ENCODE data around the gene PCNT.

PCNT gene

GRCh38 chr21:46334351-46335140, 10.6 kb downstream of the PCNT start:
- peaks cover 72% of the 10 kb centered on the region for H3K36me3 ChIP-seq (ENCODE audit: control insufficient read depth, low read length)
- H3K9me2 ChIP-seq (replicated peaks; ENCODE audit: control insufficient read depth, low read length): no peaks in the 10 kb centered on the region
- H3K79me2 ChIP-seq (ENCODE audit: control insufficient read depth, low read length): peaks cover 63% of the 10 kb centered on the region
- no peak overlapping the region for H3K27ac ChIP-seq (ENCODE audit: low read depth, low read length)
- H4K20me1 ChIP-seq (ENCODE audit: control insufficient read depth, insufficient read depth, low read depth, low read length): peaks cover 4% of the 10 kb centered on the region; the same call in 1 of the 2 replicates
- H3K4me2 ChIP-seq (ENCODE audit: low read length): no peak overlapping the region
- H3K27me3 ChIP-seq (ENCODE audit: control insufficient read depth, low read length): no peaks in the 10 kb centered on the region
- no peak for TF ChIP-seq EZH2phosphoT487 (IDR thresholded peaks at IDR 0.05; ENCODE audit: borderline replicate concordance, low read length)
- TF ChIP-seq, protein P1, sequence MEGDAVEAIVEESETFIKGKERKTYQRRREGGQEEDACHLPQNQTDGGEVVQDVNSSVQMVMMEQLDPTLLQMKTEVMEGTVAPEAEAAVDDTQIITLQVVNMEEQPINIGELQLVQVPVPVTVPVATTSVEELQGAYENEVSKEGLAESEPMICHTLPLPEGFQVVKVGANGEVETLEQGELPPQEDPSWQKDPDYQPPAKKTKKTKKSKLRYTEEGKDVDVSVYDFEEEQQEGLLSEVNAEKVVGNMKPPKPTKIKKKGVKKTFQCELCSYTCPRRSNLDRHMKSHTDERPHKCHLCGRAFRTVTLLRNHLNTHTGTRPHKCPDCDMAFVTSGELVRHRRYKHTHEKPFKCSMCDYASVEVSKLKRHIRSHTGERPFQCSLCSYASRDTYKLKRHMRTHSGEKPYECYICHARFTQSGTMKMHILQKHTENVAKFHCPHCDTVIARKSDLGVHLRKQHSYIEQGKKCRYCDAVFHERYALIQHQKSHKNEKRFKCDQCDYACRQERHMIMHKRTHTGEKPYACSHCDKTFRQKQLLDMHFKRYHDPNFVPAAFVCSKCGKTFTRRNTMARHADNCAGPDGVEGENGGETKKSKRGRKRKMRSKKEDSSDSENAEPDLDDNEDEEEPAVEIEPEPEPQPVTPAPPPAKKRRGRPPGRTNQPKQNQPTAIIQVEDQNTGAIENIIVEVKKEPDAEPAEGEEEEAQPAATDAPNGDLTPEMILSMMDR (IDR thresholded peaks at IDR 0.05; ENCODE audit: low read depth, low read length, poor library complexity, severe bottlenecking): no peak
- H3K4me1 ChIP-seq (ENCODE audit: control insufficient read depth, low read length): no peaks in the 10 kb centered on the region
- H3F3A ChIP-seq (ENCODE audit: control insufficient read depth, insufficient read depth): no peaks in the 10 kb centered on the region
- no peaks in the 10 kb centered on the region for H3K9me3 ChIP-seq (ENCODE audit: control insufficient read depth, insufficient read depth, low read length)
- H3K4me3 ChIP-seq (ENCODE audit: low read length): no peak overlapping the region

GRCh38 chr21:46336603-46337002, 12.6 kb downstream of the PCNT start:
- no peaks in the 10 kb centered on the region for H3K9me3 ChIP-seq (ENCODE audit: control insufficient read depth, insufficient read depth, low read length)
- peaks cover 4% of the 10 kb centered on the region; the same call in 1 of the 2 replicates for H4K20me1 ChIP-seq (ENCODE audit: control insufficient read depth, insufficient read depth, low read depth, low read length)
- H3K9me2 ChIP-seq (replicated peaks; ENCODE audit: control insufficient read depth, low read length): no peaks in the 10 kb centered on the region
- TF ChIP-seq EZH2phosphoT487 (IDR thresholded peaks at IDR 0.05; ENCODE audit: borderline replicate concordance, low read length): no peak
- H3K4me3 ChIP-seq (ENCODE audit: low read length): no peak overlapping the region
- peaks cover 65% of the 10 kb centered on the region for H3K36me3 ChIP-seq (ENCODE audit: control insufficient read depth, low read length)
- H3K27ac ChIP-seq (ENCODE audit: low read depth, low read length): no peak overlapping the region
- H3K79me2 ChIP-seq (ENCODE audit: control insufficient read depth, low read length): peaks cover 62% of the 10 kb centered on the region
- H3K4me1 ChIP-seq (ENCODE audit: control insufficient read depth, low read length): no peaks in the 10 kb centered on the region
- no peaks in the 10 kb centered on the region for H3K27me3 ChIP-seq (ENCODE audit: control insufficient read depth, low read length)
- H3F3A ChIP-seq (ENCODE audit: control insufficient read depth, insufficient read depth): no peaks in the 10 kb centered on the region
- H3K4me2 ChIP-seq (ENCODE audit: low read length): no peak overlapping the region

DNA sequence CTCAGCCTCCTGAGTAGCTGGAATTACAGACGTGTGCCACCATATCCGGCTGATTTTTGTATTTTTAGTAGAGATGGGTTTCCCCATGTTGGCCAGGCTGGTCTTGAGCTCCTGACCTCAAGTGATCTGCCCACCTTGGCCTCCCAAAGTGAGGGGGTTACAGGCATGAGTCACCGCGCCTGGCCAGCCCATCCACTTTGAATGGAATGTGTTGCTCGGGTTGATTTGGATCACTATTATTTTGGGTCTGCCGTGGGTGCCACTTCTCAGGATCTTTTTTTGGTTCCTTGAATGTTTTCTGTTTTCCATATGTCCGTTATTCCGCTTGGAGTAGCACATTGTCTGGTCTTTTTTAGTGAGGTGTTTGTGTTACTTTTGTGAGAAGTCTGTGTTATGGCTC, 17.0 kb downstream of the PCNT start:
- H3K27me3 ChIP-seq (ENCODE audit: control insufficient read depth, low read length): no peaks in the 10 kb centered on the region
- H3K4me1 ChIP-seq (ENCODE audit: control insufficient read depth, low read length): no peaks in the 10 kb centered on the region
- no peaks in the 10 kb centered on the region for H3K9me3 ChIP-seq (ENCODE audit: control insufficient read depth, insufficient read depth, low read length)
- no peak overlapping the region for H3K4me2 ChIP-seq (ENCODE audit: low read length)
- no peaks in the 10 kb centered on the region for H3F3A ChIP-seq (ENCODE audit: control insufficient read depth, insufficient read depth)
- peaks cover 60% of the 10 kb centered on the region for H3K36me3 ChIP-seq (ENCODE audit: control insufficient read depth, low read length)
- TF ChIP-seq, protein P1 (IDR thresholded peaks at IDR 0.05; ENCODE audit: low read depth, low read length, poor library complexity, severe bottlenecking): no peak
- no peak for TF ChIP-seq EZH2phosphoT487 (IDR thresholded peaks at IDR 0.05; ENCODE audit: borderline replicate concordance, low read length)
- H3K9me2 ChIP-seq (replicated peaks; ENCODE audit: control insufficient read depth, low read length): no peaks in the 10 kb centered on the region
- H3K27ac ChIP-seq (ENCODE audit: low read depth, low read length): no peak overlapping the region
- peaks cover 81% of the 10 kb centered on the region for H3K79me2 ChIP-seq (ENCODE audit: control insufficient read depth, low read length)
- H4K20me1 ChIP-seq (ENCODE audit: control insufficient read depth, insufficient read depth, low read depth, low read length): no peaks in the 10 kb centered on the region; the same call in 1 of the 2 replicates
- H3K4me3 ChIP-seq (ENCODE audit: low read length): no peak overlapping the region

- Histone ChIP-seq H3K79me2 (ENCODE audit: control insufficient read depth, low read length) (peaks cover 65% of the 10 kb centered on the region), H4K20me1 (ENCODE audit: control insufficient read depth, insufficient read depth, low read depth, low read length) (no peaks in the 10 kb centered on the region; the same call in 1 of the 2 replicates), H3K9me2 (replicated peaks; ENCODE audit: control insufficient read depth, low read length) (no peaks in the 10 kb centered on the region), H3K4me2 (ENCODE audit: low read length) (no peak overlapping the region), H3K4me1 (ENCODE audit: control insufficient read depth, low read length) (no peaks in the 10 kb centered on the region), H3K27ac (ENCODE audit: low read depth, low read length) (no peak overlapping the region), H3K9me3 (ENCODE audit: control insufficient read depth, insufficient read depth, low read length) (no peaks in the 10 kb centered on the region), H3K36me3 (ENCODE audit: control insufficient read depth, low read length) (peaks cover 65% of the 10 kb centered on the region), H3K4me3 (ENCODE audit: low read length) (no peak overlapping the region), H3K27me3 (ENCODE audit: control insufficient read depth, low read length) (no peaks in the 10 kb centered on the region), H3F3A (ENCODE audit: control insufficient read depth, insufficient read depth) (no peaks in the 10 kb centered on the region)
- TF ChIP-seq, protein P1 (IDR thresholded peaks at IDR 0.05; ENCODE audit: low read depth, low read length, poor library complexity, severe bottlenecking): no peak
- no peak for TF ChIP-seq EZH2phosphoT487 (IDR thresholded peaks at IDR 0.05; ENCODE audit: borderline replicate concordance, low read length)
These were observed 20.4 kb downstream of the PCNT start for GRCh38 chr21:46344219-46344915.

Measured in DOHH2 (cell line).